ENCODE results near the gene HSPA14.

GRCh38 chr10:14917827-14918226 is 79.7 kb downstream of the HSPA14 start:
- TF ChIP-seq POLR2A (IDR thresholded peaks at IDR 0.05; ENCODE audit: extremely low read depth, insufficient read length): no peak
- no peak for TF ChIP-seq CTCF (IDR thresholded peaks at IDR 0.05; ENCODE audit: low read depth, low read length)
- TF ChIP-seq MAX (IDR thresholded peaks at IDR 0.05; ENCODE audit: low read depth, low read length): no peak
